Subcutaneous adipose tissue (tissue), 4 donors: ENCODE results near the gene SDF2L1. TPM values are rescaled to one million over a fixed set of nuclear protein-coding genes. Genes with fewer than 3 reads are reported as not detected.

Experiments used
- total RNA-seq, 4 donors: library from RNA; depleted of rRNA; stranded (reverse); fragments of >200 nt; gene quantifications; one replicate each; pipeline ENCODE4 v1.1.0, GENCODE V29; 2016
- TF ChIP-seq, protein P1 (sequence below): fragments of 450-650 bp; IDR thresholded peaks from one replicate; pipeline ENCODE4 v1.5.1; 2016; ENCODE audit warnings: low read depth, mild to moderate bottlenecking, control low read depth, antibody characterized with exemption, moderate library complexity

Gene SDF2L1
- total RNA-seq, 4 donors from 2014 or later: 11.7 to 25.8 (median 18.5) TPM

DNA sequence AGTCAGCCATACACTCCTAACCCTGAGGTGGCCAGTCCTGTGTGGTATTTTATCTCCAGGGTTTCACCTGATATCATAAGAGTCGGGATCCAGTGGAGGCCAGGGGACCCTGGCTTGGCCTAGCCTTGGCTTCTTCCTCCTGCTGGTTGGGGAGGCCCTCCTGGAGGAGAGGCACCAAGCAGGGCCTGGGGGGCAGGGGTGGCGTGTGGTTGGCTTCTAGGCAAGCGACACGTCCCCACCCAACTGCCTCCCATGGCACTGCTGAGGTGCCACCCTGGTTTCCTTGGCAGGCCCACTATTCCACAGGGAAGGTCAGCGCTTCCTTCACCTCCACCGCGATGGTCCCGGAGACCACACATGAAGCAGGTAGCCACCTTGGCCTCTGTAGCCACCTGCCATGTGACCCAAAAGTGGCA lies 44.1 kb downstream of the SDF2L1 start:
- TF ChIP-seq, protein P1, sequence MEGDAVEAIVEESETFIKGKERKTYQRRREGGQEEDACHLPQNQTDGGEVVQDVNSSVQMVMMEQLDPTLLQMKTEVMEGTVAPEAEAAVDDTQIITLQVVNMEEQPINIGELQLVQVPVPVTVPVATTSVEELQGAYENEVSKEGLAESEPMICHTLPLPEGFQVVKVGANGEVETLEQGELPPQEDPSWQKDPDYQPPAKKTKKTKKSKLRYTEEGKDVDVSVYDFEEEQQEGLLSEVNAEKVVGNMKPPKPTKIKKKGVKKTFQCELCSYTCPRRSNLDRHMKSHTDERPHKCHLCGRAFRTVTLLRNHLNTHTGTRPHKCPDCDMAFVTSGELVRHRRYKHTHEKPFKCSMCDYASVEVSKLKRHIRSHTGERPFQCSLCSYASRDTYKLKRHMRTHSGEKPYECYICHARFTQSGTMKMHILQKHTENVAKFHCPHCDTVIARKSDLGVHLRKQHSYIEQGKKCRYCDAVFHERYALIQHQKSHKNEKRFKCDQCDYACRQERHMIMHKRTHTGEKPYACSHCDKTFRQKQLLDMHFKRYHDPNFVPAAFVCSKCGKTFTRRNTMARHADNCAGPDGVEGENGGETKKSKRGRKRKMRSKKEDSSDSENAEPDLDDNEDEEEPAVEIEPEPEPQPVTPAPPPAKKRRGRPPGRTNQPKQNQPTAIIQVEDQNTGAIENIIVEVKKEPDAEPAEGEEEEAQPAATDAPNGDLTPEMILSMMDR: no peak

DNA sequence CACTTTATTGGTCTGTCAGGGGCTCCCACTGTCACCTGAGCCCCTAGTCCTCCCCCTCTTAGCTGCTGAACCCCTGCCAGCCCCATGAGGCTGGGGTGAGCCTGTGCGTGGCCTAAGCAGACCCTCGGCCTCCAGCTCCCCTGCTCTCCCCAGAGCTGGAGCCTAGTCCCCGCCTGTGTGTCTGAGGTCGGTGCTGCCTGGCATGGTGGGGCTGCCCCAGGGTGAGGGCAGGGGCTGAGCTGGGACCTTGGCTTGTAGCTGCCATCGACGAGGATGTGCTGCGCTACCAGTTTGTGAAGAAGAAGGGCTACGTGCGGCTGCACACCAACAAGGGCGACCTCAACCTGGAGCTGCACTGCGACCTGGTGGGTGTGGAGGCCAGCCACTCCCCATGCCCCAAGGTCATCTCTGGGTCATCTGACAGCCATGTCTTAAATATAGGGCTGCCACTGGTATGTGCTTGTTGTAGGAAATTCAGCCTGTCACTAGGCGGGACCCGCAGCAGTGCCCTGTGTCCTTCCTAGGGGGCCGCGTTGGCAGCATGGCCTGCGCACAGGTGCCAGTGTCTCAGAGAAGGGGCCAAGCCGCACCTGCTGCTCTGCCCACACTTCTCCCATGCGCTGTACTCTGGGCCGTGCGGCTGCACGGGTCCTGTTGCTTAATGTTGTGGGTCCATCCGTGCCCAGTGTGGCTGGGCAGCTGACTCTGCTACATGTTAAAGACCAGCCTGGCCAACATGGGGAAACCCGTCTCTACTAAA lies 44.7 kb downstream of the SDF2L1 start:
- TF ChIP-seq, protein P1: no peak

DNA sequence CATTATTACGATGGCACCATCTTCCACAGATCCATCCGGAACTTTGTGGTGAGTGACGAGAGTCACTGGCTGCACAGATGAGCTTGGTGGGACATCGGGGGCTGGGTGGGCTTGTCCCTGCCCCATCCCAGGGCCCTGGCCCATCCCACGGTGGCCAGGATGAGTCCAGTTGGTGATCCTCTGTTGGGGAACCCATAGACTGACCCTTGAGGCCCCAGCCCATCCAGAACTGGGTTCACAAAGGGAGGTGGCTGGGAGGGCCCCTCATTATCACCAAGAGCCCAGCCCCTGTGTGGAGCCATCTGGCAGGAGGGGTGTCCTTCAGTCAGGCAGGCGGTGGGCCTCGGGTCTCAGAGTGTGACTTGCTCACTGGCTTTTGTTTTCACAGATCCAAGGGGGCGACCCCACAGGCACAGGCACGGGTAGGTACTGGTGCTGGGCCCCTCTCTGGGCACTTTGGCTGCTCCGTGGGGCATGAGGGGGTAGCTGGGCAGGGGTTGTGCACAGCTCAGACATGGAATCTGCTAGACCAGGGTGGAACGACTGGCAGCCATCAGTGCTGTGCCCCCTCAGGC lies 45.7 kb downstream of the SDF2L1 start:
- TF ChIP-seq, protein P1: no peak

DNA sequence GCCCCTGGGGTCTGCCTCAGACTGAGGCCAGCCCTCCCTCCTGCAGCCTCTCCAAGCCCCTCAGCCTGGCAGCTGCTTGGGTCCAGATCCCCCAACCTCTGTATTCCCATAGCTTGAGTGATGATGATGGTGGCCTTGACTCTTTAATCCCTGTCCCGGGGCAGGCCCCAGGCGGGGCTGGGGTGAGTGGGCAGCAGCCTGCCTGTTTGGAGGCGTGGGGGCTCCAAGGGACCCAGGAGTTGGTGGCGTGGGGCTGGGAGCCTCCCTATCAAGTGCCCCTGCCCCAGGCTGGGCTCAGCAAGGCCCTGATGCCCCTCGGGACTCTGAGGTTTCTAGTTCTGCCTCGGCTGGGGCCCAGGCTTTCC lies 46.2 kb downstream of the SDF2L1 start:
- TF ChIP-seq, protein P1: no peak

DNA sequence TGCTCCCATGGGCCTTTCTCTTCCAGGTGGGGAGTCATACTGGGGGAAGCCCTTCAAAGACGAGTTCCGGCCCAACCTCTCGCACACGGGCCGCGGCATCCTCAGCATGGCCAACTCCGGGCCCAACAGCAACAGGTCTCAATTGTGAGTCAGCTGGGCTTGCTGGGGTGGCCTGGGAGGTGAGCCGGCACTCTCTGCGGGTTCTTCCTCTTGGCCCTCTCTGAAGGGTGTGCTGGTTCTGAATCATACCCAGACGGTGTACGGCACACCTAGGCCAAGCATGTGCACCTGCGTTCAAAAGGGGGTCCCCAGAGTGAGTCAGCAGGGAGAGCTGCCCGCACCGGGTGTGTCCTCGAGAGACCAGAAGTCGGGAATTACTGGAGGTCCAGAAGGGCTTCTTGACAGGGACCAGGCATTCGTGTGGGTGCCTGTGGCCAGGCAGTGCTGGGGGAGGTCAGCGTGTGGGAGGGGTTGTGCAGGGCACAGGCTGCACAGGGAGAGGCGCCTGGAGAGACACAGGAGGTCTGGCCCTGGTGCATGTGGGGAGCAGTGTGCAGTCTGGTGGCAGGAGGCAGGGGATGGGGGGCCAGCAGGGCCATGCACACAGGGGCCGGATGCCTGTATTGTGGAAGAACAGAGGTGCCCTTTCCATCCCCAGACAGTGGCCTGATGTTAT lies 46.7 kb downstream of the SDF2L1 start:
- TF ChIP-seq, protein P1: no peak

DNA sequence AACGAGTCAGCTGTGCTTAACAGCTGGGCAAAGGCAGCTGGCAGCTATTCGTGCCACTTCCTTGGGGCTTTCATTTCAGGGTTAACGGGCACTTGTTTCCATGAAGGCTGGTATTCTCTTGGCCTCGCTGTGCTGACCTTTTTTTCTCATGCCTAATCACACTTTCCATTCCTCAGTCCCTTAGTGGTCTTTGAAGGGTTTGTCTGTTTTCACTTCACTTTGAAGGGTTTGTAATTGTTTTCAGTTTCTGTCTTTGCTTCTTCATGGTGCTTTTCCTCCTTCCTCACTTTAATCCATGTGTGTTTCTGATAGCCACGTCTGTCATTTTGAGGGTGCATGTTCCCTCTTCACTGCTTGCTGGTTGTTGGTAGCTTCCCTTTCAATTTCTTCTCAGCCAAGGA lies 48.3 kb downstream of the SDF2L1 start:
- TF ChIP-seq, protein P1: no peak

DNA sequence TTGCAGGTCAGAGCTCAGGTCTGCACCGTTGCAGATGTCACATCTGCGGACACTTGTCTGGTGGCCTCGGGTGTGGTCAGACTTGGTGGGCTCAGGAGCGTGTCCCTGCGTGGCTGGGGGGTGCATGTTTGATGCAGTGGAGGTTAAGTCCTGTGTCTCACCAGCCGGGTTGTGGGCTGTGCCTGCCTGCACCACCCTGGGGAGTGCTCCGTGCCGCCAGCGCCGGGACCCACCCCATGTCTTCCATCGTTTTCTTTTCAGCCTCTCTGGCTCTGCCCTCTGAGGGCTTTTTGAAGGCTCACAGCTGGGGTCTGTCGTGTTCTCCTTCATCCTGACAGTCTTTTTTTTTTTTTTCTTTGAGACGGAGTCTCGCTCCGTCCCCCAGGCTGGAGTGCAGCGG lies 49.7 kb downstream of the SDF2L1 start:
- TF ChIP-seq, protein P1: no peak
